Uterus (tissue), 2 donors: ENCODE data around the gene GCC2.

Experiments
- CTCF ChIP-seq, 4 experiments: fragments of 200-600 bp in 2 of 4; fragments of 450-650 bp in 2 of 4; sonication (generic) in 2 of 4; IDR thresholded peaks; one replicate each; pipeline ENCODE4 v1.5.1; 2016 to 2019; ENCODE audit warnings: antibody characterized with exemption in 4 of 4, mild to moderate bottlenecking in 2 of 4, moderate library complexity in 1 of 4
- POLR2A ChIP-seq, 2 donors: fragments of 450-650 bp; IDR thresholded peaks; one replicate each; pipeline ENCODE4 v1.6.1; 2016; ENCODE audit warnings: antibody characterized with exemption in 2 of 2, mild to moderate bottlenecking in 1 of 2, moderate library complexity in 1 of 2

- TF ChIP-seq CTCF (IDR thresholded peaks at IDR 0.05) (no peak), POLR2A (IDR thresholded peaks at IDR 0.05) (no peak)
Observed at GRCh38 chr2:108553209-108553919, 104.4 kb downstream of the GCC2 start.
